Osteoblast (primary cell): ENCODE data around the gene PXDN. TPM values are rescaled to one million over a fixed set of nuclear protein-coding genes. Genes with fewer than 3 reads are reported as not detected.

ENCODE experiments used
- DNase-seq: peaks from one replicate; pipeline ENCODE4 v3.0.0; 2011; ENCODE audit warnings: low spot score, mixed read lengths; ENCODE audit not compliant: insufficient read length; ENCODE audit errors: missing footprints
- H2AFZ ChIP-seq: 2 replicates; pipeline ENCODE4 v1.6.0; 2011; ENCODE audit warnings: mild to moderate bottlenecking, low read length
- H3K27ac ChIP-seq: 2 replicates; pipeline ENCODE4 v1.5.1; 2011; ENCODE audit warnings: mild to moderate bottlenecking, low read depth, low read length, moderate library complexity
- H3K27me3 ChIP-seq: 2 replicates; pipeline ENCODE4 v1.6.0; 2012; ENCODE audit warnings: mild to moderate bottlenecking, control low read depth, inconsistent platforms, low read length, moderate library complexity; ENCODE audit not compliant: insufficient read depth
- H3K36me3 ChIP-seq: 2 replicates; pipeline ENCODE4 v1.5.1; 2011; ENCODE audit warnings: mild to moderate bottlenecking, low read length, control low read depth, moderate library complexity; ENCODE audit not compliant: insufficient read depth
- H3K4me1 ChIP-seq: 2 replicates; pipeline ENCODE4 v1.5.1; 2011; ENCODE audit warnings: mild to moderate bottlenecking, low read length, control low read depth, moderate library complexity; ENCODE audit not compliant: insufficient read depth
- H3K4me2 ChIP-seq: 2 replicates; pipeline ENCODE4 v1.6.0; 2011; ENCODE audit warnings: mild to moderate bottlenecking, low read length; ENCODE audit not compliant: insufficient read depth
- H3K4me3 ChIP-seq: fragments of 200-600 bp; sonication (generic); 3 replicates; pipeline ENCODE4 v1.5.1; 2012; ENCODE audit warnings: mild to moderate bottlenecking, low read length, inconsistent platforms; ENCODE audit not compliant: insufficient read depth
- H3K79me2 ChIP-seq: 2 replicates; pipeline ENCODE4 v1.6.0; 2012; ENCODE audit warnings: mild to moderate bottlenecking, low read length, control low read depth, inconsistent platforms; ENCODE audit not compliant: insufficient read depth
- H3K9me3 ChIP-seq: 2 replicates; pipeline ENCODE4 v1.5.1; 2011; ENCODE audit warnings: low read depth, low read length, control low read depth
- H4K20me1 ChIP-seq: 2 replicates; pipeline ENCODE4 v1.6.0; 2012; ENCODE audit warnings: mild to moderate bottlenecking, low read length, control low read depth; ENCODE audit not compliant: insufficient read depth
- total RNA-seq: library from RNA; depleted of rRNA; stranded (reverse); fragments of >200 nt; gene quantifications from 2 replicates; pipeline ENCODE4 v1.2.3, GENCODE V29; 2012
- TF ChIP-seq, protein P1 (sequence below): IDR thresholded peaks from 2 replicates; pipeline ENCODE4 v1.5.1; 2011; ENCODE audit warnings: mild to moderate bottlenecking, low read depth, low read length, moderate library complexity; ENCODE audit errors: extremely low read depth

PXDN gene
- total RNA-seq, 1 donor: 307 TPM

DNA sequence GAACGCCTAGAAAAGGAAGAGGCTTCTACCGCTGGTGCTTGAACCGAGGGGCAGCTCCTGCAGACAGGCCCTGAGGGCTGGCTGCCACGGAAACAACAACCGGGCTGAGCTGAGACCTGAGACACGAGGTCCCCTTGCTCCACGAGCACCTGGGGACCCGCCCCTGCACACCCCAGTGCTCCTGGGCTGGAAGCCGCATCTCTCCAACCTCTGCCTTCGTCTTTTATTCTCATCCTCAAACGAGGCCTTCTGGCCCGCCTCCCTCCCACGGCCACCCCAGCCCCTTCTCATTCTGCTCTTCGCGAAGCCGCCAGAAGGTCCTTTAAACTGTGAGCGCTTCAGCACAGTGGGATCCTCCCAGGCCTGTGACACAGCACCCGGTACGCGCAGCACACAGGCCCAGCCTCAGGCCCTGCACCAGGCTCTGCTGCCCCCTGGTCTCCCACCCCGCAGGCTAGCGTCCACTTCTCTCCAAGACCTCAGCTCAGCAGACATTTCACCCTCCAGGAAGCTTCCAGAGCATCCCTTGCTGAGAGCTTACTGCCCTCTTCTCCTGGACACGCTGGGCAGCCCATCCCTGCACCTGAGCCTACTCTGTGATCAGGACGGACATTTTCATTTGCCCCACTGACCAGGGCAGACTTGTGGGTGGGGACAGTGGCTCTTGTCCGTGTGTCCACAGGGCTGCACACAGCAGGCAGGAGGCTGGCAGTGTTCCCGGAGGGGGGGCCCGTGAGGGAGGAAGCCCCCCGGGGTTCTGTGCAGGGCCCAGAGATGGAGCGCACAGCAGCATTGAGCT, 149.7 kb downstream of the PXDN start:
- H3K36me3 ChIP-seq: no peaks in the 10 kb centered on the region
- peaks cover 14% of the 10 kb centered on the region for H3K27me3 ChIP-seq
- peak; percentile 37 for DNase-seq
- H4K20me1 ChIP-seq: peaks cover 5% of the 10 kb centered on the region
- no peaks in the 10 kb centered on the region for H3K79me2 ChIP-seq
- H3K4me2 ChIP-seq: peak overlapping the region; percentile 52
- H3K27ac ChIP-seq: peak overlapping the region; percentile 12
- H2AFZ ChIP-seq: no peak overlapping the region
- H3K9me3 ChIP-seq: no peaks in the 10 kb centered on the region
- TF ChIP-seq, protein P1, sequence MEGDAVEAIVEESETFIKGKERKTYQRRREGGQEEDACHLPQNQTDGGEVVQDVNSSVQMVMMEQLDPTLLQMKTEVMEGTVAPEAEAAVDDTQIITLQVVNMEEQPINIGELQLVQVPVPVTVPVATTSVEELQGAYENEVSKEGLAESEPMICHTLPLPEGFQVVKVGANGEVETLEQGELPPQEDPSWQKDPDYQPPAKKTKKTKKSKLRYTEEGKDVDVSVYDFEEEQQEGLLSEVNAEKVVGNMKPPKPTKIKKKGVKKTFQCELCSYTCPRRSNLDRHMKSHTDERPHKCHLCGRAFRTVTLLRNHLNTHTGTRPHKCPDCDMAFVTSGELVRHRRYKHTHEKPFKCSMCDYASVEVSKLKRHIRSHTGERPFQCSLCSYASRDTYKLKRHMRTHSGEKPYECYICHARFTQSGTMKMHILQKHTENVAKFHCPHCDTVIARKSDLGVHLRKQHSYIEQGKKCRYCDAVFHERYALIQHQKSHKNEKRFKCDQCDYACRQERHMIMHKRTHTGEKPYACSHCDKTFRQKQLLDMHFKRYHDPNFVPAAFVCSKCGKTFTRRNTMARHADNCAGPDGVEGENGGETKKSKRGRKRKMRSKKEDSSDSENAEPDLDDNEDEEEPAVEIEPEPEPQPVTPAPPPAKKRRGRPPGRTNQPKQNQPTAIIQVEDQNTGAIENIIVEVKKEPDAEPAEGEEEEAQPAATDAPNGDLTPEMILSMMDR: no peak
- H3K4me3 ChIP-seq: no peak overlapping the region
- H3K4me1 ChIP-seq: peaks cover 27% of the 10 kb centered on the region

DNA sequence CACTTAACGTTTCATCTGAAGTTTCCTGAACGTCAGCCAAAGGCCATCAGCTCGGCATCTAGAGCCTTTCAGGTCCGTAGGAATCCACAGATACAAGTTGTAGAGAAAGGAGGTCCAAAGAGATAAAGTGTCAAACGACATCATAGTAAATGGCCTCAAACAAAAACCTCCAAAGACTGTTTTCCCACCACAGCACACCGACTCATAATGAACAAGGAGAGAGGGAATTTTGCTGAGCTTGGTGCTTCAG, 150.3 kb downstream of the PXDN start:
- no peak for DNase-seq
- Histone ChIP-seq H2AFZ (no peak overlapping the region), H4K20me1 (peaks cover 5% of the 10 kb centered on the region), H3K4me3 (no peak overlapping the region), H3K4me2 (peak overlapping the region; percentile 52), H3K79me2 (no peaks in the 10 kb centered on the region), H3K36me3 (no peaks in the 10 kb centered on the region), H3K9me3 (no peaks in the 10 kb centered on the region), H3K4me1 (peaks cover 30% of the 10 kb centered on the region), H3K27me3 (peaks cover 10% of the 10 kb centered on the region), H3K27ac (peak overlapping the region; percentile 12)
- TF ChIP-seq, protein P1: no peak

DNA sequence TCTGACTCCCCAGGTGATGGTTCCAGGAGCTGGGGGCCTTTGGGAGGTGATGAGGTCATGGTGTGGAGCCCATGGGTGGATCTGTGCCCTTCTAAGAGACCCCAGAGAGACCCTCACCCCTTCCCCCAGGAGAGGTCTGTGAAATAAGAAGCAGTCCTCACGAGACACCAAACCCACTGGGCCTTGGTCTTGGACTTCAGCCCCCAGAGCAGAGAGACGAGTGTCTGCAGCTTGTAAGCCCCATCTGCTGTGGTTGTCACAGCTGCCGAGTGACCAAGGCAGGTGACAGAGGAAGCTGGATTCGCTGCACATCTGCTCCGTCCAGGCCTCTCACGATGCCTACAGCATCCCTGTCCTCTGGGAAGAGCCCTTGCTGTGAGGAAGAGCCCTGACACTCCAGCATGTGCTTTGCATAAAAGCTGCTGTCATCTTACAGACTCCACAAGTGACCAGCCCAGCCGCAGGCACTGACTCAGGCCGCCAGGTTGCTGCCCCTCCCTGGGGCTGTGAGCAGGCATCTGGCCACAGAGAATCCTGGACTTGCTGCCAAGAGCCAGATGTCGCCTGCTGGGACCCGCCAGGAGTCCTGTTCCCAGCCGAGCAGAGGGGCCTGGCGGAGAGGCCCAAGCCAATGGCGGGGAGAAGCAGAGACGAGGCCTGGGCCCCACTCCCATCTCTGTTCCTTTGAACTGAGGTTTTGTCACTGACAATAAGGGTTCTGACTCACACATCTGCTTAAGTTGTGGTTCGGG, 150.8 kb downstream of the PXDN start:
- peaks cover 5% of the 10 kb centered on the region for H4K20me1 ChIP-seq
- DNase-seq: peak; percentile 95
- H2AFZ ChIP-seq: peak overlapping the region; percentile 51
- peak overlapping the region; percentile 52 for H3K4me2 ChIP-seq
- peaks cover 5% of the 10 kb centered on the region for H3K27me3 ChIP-seq
- peak overlapping the region; percentile 12 for H3K27ac ChIP-seq
- no peak overlapping the region for H3K4me3 ChIP-seq
- TF ChIP-seq, protein P1: no peak
- peaks cover 35% of the 10 kb centered on the region for H3K4me1 ChIP-seq
- H3K36me3 ChIP-seq: no peaks in the 10 kb centered on the region
- no peaks in the 10 kb centered on the region for H3K9me3 ChIP-seq
- no peaks in the 10 kb centered on the region for H3K79me2 ChIP-seq
